ENCODE measurements around the gene CD207. TPM values are rescaled to one million over a fixed set of nuclear protein-coding genes. Genes with fewer than 3 reads are reported as not detected.

The CD207 gene
- total and polyA plus RNA-seq, 8 donors, result 0.46 to 1.4 TPM; not detected in 6

- Histone ChIP-seq H3K4me1 (no peaks in the 10 kb centered on the region), H3K36me3 (no peaks in the 10 kb centered on the region), H3K27ac (no peak overlapping the region), H3K9me3 (no peaks in the 10 kb centered on the region), H3K27me3 (peaks cover 0 to 8% (median 0%) of the 10 kb centered on the region in 3 donors), H3K4me3 (no peak overlapping the region)
- 61 to 70% (median 64%) methylated on average over 6 of the region's 6 CpGs for WGBS, 5 donors
- no peak for DNase-seq
- intact Hi-C loops (cut with DNase I; ENCODE audit: low total_unique reads), result no loop called here
- TF ChIP-seq CTCF (IDR thresholded peaks at IDR 0.05) (no peak), EP300 (IDR thresholded peaks at IDR 0.05) (no peak), POLR2A (IDR thresholded peaks at IDR 0.05) (no peak), POLR2AphosphoS5 (IDR thresholded peaks at IDR 0.05) (no peak)
These were observed 6.4 kb downstream of the CD207 start for GRCh38 chr2:70828914-70829824.

DNA sequence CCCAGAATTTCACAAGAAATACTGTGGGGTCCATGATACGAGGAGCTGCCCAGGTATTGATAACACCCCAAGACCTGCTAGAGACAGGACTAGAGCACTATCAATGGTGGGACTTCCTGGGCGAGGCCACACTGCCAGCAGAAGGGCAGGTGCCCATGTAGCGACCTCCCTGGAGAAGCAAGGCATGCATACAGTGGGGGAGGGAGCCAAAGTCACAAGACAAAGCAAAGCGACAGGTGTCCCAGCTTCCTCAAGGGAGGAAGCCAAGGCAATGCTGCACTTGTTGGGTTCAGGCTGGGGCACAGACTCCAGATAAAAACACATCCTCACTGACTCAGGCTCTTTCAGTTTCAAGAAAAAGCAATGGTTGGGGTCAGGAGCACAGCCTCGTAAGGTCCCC is 7.5 kb downstream of the CD207 start:
- H3K27me3 ChIP-seq, result no peaks in the 10 kb centered on the region
- no peak overlapping the region for H3K27ac ChIP-seq
- no peaks in the 10 kb centered on the region for H3K4me1 ChIP-seq
- H3K4me3 ChIP-seq, result no peak overlapping the region
- WGBS, 5 donors, result 63 to 70% (median 64%) methylated on average over 5 of the region's 5 CpGs
- DNase-seq, result no peak
- TF ChIP-seq POLR2AphosphoS5 (IDR thresholded peaks at IDR 0.05), result no peak
- no peak for TF ChIP-seq CTCF (IDR thresholded peaks at IDR 0.05)
- TF ChIP-seq POLR2A (IDR thresholded peaks at IDR 0.05), result no peak
- no peak for TF ChIP-seq EP300 (IDR thresholded peaks at IDR 0.05)
- intact Hi-C loops (cut with DNase I; ENCODE audit: low total_unique reads), result no loop called here
- no peaks in the 10 kb centered on the region for H3K9me3 ChIP-seq
- H3K36me3 ChIP-seq, result no peaks in the 10 kb centered on the region

DNA sequence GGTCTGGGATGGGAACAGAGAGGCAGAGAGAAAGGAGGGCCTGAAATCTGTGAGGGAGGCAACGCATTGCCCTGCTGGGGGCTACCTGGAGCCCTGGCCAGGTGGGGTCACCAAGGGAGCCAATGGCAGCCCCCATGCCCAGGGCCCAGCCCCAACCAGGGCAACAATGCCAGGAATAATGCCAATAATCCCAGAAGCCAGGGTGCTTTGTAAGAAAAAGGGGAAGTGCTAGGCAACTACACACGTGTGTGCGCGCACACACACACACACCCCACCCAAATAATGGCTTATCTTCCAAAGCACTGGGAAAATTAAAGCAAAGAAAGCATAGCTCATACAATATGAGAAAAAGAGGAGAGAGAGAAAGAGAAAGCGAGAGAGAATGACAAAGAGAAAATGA is 8.2 kb downstream of the CD207 start:
- Histone ChIP-seq H3K27me3 (no peaks in the 10 kb centered on the region), H3K4me1 (no peaks in the 10 kb centered on the region), H3K9me3 (no peaks in the 10 kb centered on the region), H3K36me3 (no peaks in the 10 kb centered on the region), H3K4me3 (no peak overlapping the region), H3K27ac (no peak overlapping the region)
- intact Hi-C loops (cut with DNase I; ENCODE audit: low total_unique reads), result no loop called here
- TF ChIP-seq CTCF (IDR thresholded peaks at IDR 0.05) (no peak), EP300 (IDR thresholded peaks at IDR 0.05) (no peak), POLR2A (IDR thresholded peaks at IDR 0.05) (no peak), POLR2AphosphoS5 (IDR thresholded peaks at IDR 0.05) (no peak)
- WGBS, 5 donors, result 61 to 71% (median 66%) methylated on average over 5 of the region's 5 CpGs
- DNase-seq, result no peak

- H3K36me3 ChIP-seq, result no peaks in the 10 kb centered on the region
- H3K4me1 ChIP-seq, result no peaks in the 10 kb centered on the region
- DNase-seq, result no peak
- TF ChIP-seq EP300 (IDR thresholded peaks at IDR 0.05) (no peak), CTCF (IDR thresholded peaks at IDR 0.05) (no peak), POLR2AphosphoS5 (IDR thresholded peaks at IDR 0.05) (no peak), POLR2A (IDR thresholded peaks at IDR 0.05) (no peak)
- no peak overlapping the region for H3K4me3 ChIP-seq
- no peaks in the 10 kb centered on the region for H3K27me3 ChIP-seq
- no peak overlapping the region for H3K27ac ChIP-seq
- H3K9me3 ChIP-seq, result no peaks in the 10 kb centered on the region
- intact Hi-C loops (cut with DNase I; ENCODE audit: low total_unique reads), result no loop called here
- 69 to 80% (median 78%) methylated on average over 4 of the region's 4 CpGs for WGBS, 5 donors
These were observed 8.8 kb downstream of the CD207 start for GRCh38 chr2:70826696-70827350.
